ENCODE data around the gene MTMR12.

DNA sequence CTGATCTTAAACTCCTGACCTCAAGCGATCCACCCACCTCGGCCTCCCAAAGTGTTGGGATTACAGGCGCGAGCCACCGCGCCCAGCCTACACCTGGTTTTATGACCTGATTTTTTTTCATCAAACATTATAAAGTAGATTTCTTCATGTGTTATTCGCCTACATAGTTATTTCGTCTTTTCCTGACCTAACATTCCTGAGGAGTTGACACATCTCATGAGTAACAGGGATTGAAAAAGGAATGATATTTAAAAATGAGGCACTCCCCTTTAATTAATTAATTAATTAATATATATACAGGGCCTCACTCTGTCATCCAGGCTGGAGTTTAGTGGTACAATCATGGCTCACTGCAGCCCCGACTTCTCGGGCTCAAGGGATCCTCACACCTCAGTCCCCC, 20.2 kb upstream of the MTMR12 start:
- TF ChIP-seq, protein P1, sequence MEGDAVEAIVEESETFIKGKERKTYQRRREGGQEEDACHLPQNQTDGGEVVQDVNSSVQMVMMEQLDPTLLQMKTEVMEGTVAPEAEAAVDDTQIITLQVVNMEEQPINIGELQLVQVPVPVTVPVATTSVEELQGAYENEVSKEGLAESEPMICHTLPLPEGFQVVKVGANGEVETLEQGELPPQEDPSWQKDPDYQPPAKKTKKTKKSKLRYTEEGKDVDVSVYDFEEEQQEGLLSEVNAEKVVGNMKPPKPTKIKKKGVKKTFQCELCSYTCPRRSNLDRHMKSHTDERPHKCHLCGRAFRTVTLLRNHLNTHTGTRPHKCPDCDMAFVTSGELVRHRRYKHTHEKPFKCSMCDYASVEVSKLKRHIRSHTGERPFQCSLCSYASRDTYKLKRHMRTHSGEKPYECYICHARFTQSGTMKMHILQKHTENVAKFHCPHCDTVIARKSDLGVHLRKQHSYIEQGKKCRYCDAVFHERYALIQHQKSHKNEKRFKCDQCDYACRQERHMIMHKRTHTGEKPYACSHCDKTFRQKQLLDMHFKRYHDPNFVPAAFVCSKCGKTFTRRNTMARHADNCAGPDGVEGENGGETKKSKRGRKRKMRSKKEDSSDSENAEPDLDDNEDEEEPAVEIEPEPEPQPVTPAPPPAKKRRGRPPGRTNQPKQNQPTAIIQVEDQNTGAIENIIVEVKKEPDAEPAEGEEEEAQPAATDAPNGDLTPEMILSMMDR (conservative IDR thresholded peaks at IDR 0.05; ENCODE audit: low read length), result no peak
- TF ChIP-seq EZH2phosphoT487 (IDR thresholded peaks at IDR 0.05; ENCODE audit: borderline replicate concordance, low read depth, low read length), result no peak
